Measurements from ENCODE around the gene IFNA17.

- TF ChIP-seq GABPA (IDR thresholded peaks at IDR 0.05 in 1 of 2, conservative IDR thresholded peaks at IDR 0.05 in 1 of 2) (no peak), CTCF (IDR thresholded peaks at IDR 0.05; ENCODE audit: low read depth, low read length, missing input control) (no peak), MAX (IDR thresholded peaks at IDR 0.05) (no peak), FOXA1 (IDR thresholded peaks at IDR 0.05) (no peak), TAF1 (conservative IDR thresholded peaks at IDR 0.05) (no peak), YY1 (IDR thresholded peaks at IDR 0.05) (no peak), SP1 (IDR thresholded peaks at IDR 0.05) (no peak), REST (IDR thresholded peaks at IDR 0.05) (no peak), ATF3 (IDR thresholded peaks at IDR 0.05) (no peak), EGR1 (IDR thresholded peaks at IDR 0.05; ENCODE audit: low read depth in 2 of 2) (no peak), JUND (IDR thresholded peaks at IDR 0.05) (no peak), RAD21 (IDR thresholded peaks at IDR 0.05) (no peak)
These were observed 22.8 kb downstream of the IFNA17 start for GRCh38 chr9:21205204-21205603.

Data from liver (tissue), 3 donors.